Hematopoietic multipotent progenitor cell treated with erythropoietin and hydrocortisone succinate and interleukin-3 and kit ligand, for 4 days (in vitro differentiated cells): ENCODE data around the gene SCGB3A1.

Experiments
- DNase-seq: peaks from one replicate; pipeline ENCODE4 v3.0.0-alpha.2; 2015

Gene SCGB3A1

DNA sequence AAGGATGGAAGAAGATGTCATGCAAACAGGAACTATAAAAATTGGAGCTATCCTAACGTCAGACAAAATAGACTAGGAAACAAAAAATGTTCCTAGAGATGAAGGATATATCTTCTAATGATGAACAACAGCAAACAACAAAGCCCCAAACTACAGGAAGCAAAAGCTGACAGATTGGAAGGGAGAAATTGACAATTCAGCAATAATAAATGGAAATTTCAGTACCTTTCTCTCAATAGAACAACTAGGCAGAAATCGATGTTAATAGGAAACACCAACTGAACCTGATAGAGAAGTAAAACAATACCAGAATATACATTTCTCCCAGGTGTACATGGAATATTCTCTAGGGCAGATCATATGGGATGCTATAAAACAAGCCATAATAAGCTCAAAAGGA, 7.6 kb downstream of the SCGB3A1 start:
- DNase-seq: no peak

DNA sequence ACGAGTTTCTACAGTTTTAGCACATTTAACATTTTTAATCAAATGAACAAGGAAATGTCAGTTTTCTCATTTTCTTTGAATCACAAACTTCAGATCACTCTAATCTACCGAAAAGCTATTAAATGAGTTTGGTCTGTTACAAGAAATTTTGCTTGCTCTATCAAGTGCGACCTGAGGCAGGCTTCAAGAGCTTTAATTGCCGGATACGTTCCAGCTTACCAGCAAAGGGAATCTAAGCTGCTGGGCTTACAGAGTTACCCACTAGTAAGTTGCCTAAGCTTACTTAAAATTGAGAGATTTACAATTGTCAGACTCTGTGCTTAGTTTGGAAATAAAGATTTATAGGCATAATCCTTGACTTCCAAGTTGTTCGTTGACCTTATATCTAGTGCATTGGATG, 10.6 kb downstream of the SCGB3A1 start:
- no peak for DNase-seq

DNA sequence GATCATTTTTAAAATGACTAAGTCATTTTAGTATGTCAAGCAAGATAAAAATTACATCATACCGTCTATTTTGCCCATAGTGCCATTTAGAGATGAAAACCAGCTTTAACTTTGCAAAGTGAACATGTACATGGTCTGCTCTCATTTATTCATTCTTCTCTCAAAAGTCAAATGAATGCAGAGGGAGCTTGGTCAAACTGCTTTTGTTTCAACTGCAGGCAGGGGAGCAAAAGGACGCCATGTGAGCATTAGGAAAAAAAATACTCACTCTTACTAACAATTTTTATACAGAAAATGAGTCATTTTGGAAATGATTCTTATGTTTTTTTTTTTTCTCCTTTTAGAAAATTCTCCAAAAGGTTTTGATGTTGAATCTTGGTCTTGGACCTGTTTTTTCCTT, 15.7 kb downstream of the SCGB3A1 start:
- no peak for DNase-seq

DNA sequence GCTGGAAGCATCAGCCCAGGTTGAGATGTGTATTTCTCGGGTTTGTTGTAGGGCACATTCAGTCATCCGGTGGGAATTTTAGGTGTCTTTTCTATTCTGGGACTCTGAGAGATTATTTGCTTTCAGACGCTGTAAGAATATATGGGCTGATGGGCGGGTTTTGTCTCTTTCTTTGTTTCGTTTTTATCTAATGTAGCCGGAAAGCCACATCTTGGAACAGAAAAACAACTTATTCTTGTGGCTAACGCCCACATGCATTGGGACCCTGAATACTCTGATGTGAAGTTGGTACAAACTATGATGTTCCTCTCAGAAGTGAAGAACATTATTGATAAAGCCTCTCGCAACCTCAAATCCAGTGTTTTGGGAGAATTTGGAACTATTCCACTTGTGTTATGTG, 22.4 kb downstream of the SCGB3A1 start:
- no peak for DNase-seq

DNA sequence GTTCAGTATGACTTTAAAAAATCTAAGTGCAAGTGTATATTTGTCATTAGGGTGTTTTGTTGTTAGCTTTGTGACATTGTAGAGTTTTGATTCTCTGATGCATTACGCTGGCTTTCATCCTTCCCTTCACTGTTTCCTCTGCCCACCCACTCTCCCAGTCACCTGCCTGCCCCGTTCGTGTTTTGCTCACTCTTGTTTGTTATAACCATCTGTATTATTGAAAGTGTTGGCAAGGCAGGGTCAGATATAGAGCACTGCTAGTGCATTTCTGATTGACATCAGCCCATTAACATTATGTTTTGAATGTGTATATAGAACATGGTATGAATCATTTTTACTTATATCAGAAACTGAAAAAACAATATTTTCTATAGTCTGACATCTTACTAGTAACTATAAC, 27.3 kb downstream of the SCGB3A1 start:
- DNase-seq: no peak

DNA sequence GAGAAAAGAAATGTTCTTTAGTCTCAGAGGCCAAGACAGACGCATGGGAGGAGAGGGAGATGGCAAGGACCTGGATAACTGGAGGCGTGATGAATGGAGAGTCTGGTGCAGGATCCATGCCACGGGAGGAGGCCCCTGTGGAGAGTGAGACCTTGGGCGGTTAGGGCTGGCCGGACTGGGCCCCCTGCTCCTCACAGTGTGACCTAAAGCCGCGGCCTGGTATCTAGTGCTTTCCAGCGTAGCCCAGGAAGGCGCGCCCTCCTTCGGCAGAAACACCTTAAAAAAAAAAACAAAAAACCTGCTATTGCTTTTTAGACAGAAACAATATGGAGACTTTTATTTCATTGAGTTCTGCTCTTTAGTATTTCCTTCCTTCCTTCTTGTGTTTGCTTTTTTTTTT, 33.1 kb downstream of the SCGB3A1 start:
- DNase-seq: no peak

DNA sequence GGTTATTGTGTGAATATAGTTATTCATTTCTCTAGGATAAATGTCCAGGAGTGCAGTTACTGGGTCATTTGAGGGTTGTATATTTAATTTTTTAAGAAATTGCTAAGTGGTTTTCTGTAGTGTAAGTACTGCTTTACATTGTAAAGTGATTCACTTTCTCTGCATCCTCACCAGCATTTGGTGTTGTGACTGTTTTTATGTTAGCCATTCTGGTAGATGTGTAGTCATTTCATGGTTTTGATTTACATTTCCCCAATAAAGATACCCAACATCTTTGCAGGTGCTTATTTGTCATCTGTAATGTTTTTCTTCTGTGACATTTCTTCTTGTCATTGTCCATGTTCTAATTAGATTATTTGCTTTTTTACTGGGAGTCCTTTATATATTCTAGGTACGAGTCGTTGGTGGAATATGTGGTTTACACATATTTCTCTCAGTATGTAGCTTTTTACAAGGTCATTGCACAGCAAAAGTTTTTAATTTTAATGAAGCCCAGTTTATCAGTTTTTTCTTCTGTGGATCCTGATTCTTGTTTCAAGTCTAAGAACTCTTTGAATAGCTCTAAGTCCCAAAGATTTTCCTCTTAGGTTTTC, 34.0 kb downstream of the SCGB3A1 start:
- no peak for DNase-seq

DNA sequence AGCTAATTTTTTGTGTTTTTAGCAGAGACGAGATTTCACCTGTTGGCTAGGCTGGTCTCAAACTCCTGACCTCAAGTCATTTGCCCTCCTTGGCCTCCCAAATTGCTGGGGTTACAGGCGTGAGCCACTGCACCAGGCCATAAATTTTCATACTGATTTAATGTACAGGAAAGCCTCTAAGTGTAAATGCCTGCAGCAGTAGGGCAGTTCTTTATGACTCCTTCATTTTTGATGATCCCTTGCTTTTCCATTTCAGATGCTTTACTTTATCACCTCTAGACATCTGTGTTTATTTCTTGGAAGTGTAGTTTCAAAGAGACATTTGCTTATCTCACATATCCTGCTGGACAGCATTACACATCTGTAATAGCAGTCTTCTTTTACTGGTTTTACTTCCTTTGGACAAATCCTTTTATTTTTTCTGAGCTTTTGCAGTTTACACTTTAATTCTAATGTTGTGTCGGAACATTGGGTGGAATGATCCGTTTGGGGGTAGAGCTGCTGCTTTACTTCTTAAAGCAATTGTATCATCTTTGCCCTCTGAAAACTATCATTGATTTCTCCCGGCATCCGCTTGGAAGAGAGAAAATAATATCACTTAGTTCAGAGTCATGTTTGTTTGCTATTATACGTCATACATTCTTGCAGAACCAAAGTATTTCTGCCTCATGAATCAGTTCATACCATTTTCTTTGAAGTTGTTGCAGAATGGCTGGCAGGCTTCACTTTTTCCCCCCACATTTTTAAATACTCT, 36.0 kb downstream of the SCGB3A1 start:
- DNase-seq: peak; percentile 79

DNA sequence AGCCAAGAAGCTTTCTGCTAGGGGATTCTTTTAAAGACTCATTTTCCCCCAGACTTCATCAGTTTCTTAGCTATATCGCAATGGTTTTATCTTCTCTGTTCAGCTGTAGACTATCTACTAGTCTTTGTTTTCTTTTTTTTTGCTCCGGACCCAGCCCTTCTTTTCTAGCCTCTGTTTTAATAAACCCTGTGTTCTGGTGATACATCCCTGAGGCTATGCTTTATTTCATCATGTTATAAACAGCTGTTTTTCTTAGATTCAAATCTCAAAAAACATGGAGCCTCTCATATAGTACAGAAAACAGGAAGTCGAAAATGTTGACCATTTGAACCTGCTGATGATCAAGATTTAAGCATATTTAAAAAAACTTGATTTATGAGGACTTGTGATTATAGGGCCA, 37.8 kb downstream of the SCGB3A1 start:
- peak; percentile 84 for DNase-seq

DNA sequence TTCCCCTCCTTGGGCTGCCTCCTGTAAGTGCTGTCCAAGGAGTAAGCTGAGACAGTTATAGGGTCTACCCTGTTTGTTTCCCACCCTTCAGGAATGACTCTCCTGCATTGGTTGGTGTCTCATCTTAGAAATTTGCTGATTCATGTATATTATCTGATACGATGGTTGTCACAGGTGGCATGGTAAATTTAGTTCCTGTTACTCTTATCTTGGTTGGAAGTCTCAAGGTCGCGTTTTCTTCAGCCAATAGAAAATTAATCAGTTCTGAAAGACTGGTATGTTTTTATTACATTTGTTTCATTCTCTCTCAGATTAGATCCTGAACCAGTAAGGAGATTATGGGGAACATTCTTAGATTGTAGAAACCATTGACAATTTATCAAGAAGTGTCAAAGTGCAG, 42.7 kb downstream of the SCGB3A1 start:
- peak; percentile 55 for DNase-seq

DNA sequence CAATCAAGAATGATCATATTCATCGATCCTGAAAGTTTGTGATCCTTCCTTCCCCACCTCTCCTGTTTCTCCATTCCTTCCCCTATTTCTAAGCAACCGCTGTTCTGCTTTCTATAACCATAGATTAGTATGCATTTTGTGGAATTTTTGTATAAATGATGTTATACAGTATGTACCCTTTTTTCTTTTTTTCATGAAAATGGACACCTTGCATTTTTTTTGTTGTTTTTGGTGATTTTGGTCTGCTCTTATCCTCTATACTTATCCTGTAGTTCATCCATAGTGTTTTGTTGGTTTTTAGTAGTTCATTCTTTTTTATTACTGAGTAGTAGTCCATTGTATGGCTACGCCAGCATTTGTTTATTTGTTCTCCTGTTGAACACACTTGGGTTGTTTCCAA, 46.1 kb downstream of the SCGB3A1 start:
- no peak for DNase-seq

DNA sequence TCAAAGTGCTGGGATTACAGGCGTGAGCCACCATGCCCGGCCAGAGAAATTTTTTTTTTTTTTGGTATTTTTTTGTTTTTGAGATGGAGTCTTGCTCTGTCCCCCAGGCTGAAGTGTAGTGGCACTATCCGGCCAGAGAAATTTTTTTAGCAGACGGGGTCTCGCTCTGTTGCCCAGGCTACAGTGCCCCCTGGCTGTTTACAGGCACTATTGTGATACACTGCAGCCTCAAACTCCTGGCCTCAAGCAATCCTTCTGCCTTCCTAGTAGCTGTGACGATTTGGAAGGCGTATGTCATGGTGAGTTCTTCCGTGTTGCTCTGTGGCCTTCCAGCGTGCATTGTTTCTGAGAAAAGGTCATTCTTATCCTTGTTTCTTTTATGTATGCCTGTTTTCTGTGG, 49.6 kb downstream of the SCGB3A1 start:
- peak; percentile 25 for DNase-seq
